ENCODE results near the gene EN2.
"Not testable (repeated sequence)": the region's sequence is repeated elsewhere in the genome, so short reads cannot be mapped to it uniquely, and the experiment has no call there.

EN2 gene

GRCh38 chr7:155426543-155427410, 31.2 kb upstream of the EN2 start:
- no peak for DNase-seq

- no peak for DNase-seq
These were observed 30.4 kb upstream of the EN2 start for GRCh38 chr7:155427411-155428038.

- DNase-seq: no peak
These were observed 29.6 kb upstream of the EN2 start for GRCh38 chr7:155428171-155428834.

- no peak for DNase-seq
These were observed 28.3 kb upstream of the EN2 start for GRCh38 chr7:155429651-155430050.

GRCh38 chr7:155430606-155431005, 27.3 kb upstream of the EN2 start:
- DNase-seq: no peak

DNA sequence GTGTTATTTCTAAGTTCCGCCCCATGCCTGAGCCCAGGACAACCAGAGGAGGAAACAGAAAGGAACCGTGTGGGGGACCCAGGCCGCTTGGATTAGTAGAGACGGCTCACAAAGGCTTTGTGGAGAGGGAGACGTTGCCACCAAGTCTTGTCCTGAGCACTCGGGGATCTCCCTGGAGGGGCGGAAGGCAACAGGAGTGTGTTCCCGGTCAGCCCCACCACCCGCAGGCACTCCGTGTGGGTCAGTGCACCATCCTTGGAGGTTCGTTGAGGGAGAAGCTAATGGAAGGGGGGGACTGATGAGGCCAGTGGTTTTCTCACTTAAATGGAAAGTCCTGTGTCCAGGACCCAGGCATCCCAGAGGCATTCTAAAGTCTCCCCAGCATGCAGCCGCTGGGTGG, 26.7 kb upstream of the EN2 start:
- DNase-seq: no peak

DNA sequence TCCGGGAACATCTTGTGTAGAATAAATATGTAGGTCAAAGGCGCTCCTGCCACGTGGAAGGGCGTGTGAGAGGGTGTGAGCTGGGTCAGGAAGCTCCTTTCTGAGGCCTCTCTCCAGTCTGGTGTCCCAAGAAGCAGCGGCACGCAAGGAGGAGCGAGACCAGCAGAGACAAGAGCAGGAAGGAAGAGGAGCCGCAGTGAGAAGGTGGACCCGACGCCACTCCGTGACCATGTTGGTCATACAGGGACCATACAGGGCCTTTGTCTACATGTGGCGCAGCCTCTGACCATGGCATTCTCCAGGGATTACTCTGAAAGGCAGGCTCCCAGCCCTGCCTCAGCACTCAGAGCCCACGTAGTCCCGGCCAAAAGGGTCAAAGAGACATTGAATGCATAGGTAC, 26.2 kb upstream of the EN2 start:
- no peak for DNase-seq

- no peak for DNase-seq
These were observed 22.8 kb upstream of the EN2 start for GRCh38 chr7:155435110-155435509.

- DNase-seq: no peak
These were observed 20.1 kb upstream of the EN2 start for GRCh38 chr7:155437836-155438235.

GRCh38 chr7:155438777-155439176, 19.2 kb upstream of the EN2 start:
- DNase-seq: no peak

DNA sequence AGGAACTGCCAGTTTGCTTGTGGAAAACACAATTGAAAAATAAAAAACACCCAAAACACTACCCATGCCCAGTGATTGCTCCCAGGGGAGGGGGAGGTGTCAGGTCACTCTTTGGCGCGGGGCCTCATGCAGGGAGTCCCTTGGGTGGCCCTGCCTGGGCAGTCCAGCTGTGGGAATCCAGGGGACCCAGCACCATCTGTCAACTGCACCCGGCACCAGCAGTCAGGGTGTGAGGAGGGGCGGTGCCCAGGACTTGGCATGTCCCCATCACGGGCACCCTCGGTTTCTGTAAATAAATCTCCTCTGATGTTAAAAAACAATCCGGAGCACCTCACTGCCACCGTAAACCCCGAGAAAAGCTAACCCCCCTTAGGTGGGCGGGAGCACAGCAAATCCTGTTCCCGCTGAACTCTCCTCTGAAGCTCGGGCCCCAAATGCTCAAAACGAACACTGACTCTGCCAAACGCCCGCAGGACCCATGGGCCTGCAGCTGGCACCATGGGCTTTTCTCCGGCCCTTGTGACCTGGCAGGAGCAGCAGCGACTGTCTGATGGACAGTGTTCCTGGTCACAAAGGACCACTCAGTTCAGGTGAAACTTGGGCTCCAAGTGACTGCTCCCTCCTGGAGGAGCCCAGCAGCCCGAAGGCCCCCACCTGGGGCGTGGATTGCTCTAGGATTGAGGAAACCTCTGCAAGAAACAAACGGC, 18.5 kb upstream of the EN2 start:
- no peak for DNase-seq

- DNase-seq: no peak
These were observed 17.9 kb upstream of the EN2 start for GRCh38 chr7:155440018-155440410.

DNA sequence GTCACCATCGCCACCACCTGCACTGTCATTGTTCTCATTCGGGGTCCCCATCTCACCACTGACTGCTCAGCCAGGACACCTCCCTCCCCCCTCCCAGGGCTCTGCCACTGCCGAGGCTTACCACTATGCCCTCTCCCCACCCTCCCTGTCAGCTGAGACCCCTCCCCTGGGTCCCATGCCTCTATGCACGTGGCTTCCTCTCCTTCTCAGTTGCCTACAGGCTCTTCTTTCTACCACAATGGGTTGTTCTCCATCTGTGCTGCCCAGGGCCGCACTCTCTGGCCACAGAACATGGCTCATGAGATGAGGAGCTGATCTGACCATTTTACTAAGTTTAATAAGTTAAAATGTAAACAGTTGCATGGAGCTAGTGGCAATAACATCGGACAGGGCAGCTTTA, 16.1 kb upstream of the EN2 start:
- no peak for DNase-seq

- DNase-seq: no peak
These were observed 13.2 kb upstream of the EN2 start for GRCh38 chr7:155444746-155445145.

GRCh38 chr7:155445606-155446005, 12.3 kb upstream of the EN2 start:
- not testable (repeated sequence) for DNase-seq

DNA sequence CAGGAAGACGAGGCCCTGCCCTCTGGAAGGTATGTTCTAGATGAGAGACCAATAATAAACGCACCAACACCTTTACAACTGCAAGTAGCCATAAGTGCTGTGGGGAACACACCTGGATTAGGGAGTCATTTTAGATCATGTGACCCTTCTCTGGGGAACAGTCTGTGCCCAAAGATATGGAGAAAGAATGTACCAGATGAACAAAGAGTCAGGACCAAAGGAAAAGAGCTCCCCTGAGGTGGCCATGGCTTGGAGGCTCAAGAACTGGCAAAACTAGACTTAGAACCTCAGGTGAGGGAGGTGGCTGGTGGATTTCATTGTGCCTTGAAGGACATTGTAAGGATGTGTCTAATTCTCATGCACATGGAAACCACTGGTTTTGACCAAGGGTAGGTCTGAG, 10.3 kb upstream of the EN2 start:
- DNase-seq: no peak

DNA sequence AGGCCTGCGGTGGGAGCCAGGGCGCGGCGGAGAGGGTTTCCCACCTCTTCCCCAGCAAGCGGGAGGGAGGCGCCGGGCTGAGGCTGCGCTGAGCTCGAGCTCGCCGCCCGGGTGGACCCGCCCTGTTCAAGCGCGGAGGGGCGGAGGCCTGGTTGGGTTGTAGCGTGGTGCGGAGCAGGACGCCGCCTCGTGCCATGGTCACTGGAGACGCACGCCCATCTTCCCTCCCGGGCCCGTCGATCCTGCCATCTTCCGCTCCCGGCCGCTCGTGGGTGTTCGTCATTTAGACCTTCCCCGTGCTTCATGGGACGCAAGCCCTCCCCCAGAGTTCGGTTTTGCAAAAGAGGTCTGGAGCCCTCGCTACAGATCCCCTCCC, 9.3 kb upstream of the EN2 start:
- DNase-seq: no peak

DNA sequence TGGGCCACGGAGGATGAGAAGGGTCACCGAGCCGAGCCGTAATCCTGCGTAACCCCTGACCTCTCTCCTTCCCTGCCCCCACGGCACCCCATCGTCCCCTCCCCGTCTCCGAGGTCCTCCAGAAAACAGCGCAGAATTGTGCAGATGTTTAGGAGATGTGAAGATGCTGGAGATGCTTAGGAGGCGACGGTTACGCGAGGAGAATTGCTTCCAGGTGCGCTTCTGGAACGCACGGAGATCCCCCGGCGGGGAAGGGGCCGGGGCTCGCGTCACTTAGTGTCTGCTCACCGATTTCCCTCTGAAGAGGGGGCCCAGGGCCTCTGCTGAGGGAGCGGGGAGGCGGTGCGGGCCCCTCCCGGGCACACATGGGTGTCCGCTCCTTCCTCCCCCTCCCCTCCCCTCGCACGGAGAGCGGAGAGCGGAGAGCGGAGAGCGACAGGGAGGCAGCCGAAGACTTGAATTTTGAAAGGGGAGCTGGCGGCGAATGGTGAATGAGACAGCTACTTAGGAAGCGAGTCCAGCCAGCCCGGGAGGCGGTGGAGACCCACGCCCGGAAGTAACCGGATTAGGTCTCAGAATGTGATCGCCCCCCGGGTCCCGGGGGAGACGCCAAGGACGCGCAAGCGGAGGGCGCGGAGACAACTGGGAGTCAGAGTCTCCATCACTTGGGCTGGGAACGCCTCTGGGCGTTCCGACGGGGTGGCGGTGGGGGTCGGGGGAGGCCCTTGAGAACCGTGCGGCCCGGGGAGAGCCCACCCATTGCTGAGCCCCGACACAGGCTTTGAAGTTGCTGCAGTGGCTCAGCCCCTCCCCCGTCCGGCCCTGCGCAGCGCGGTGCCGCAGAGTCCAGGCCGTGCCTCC, 8.7 kb upstream of the EN2 start:
- no peak for DNase-seq

GRCh38 chr7:155449869-155450557, 7.9 kb upstream of the EN2 start:
- no peak for DNase-seq

DNA sequence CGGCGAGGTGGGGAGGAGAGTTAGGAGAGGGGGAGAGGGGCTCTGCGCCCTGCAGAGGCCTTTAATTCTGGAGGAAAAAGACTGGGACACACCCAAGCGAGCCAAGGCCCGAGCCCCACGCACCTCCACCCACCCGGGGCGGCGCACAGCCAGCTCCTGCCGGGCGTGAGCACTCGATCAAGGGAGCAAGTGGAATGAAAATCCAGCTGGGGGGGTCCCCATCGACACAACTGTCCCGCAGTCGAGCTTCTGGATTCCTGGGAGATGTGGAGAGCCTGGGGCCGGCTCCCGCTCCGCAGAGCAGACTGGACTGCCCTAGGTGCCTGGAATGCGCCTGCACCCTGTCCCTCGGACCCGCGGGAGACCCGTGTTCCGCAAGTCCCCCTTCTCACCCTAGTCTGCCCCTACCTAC, 7.4 kb upstream of the EN2 start:
- no peak for DNase-seq

DNA sequence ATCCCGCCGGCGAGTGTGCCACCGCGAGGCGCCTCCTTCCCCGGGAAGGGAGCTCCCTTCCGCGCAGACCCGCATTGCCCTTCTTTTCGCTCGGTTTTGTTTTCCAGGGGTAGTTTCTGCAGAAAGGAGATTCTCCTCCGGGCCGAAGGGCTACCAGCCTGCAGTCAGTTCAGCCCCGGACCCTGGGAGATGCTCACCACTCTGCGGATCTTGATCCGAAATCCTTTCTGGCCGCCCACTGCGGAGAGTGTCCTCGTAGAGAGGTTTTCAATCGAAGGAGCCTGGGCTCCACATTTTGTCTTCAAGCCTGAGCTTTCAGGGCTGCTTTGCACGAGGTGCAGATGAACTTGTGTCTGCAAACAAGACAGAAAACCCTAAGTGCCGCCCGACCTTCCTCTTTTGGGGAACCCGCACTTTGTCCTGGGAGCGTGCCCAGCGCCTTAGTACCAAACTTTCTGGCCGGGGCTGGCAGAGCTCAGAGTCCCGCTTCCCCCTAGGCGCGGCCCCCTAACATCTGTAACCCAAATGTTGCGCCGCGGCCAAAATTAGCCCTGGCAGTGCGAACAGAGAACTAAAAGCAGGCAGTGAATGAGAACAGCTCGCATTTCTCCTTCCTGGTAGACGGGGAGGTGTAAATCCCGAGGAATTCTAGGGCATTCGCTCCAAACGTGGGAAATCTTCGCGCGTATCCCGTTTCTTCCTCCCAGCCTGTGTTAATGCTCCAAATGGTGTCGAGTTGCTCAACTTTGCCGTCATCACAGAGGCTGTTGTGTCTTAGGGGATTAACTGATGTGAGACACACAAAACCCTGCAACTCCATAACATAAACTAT, 6.7 kb upstream of the EN2 start:
- no peak for DNase-seq
